ENCODE measurements around the gene B3GAT1.

- TF ChIP-seq CTCF (conservative IDR thresholded peaks at IDR 0.05 in 1 of 2, IDR thresholded peaks at IDR 0.05 in 1 of 2; ENCODE audit: extremely low read depth in 1 of 2, insufficient read depth in 1 of 2, low read depth in 1 of 2, low read length in 2 of 2): no peak
- TF ChIP-seq EZH2 (IDR thresholded peaks at IDR 0.05; ENCODE audit: borderline replicate concordance, low read length): no peak
Observed at GRCh38 chr11:134385774-134386565, 26.1 kb downstream of the B3GAT1 start.

Measured in mammary epithelial cell (primary cell).